IMR-90 (cell line): ENCODE results near the gene ALDH5A1. TPM values are rescaled to one million over a fixed set of nuclear protein-coding genes. Genes with fewer than 3 reads are reported as not detected.

Experiments
- ATAC-seq: fragments of 200-7000 bp; cut with Tn5 transposase; 2 replicates; pipeline ENCODE4 v1.9.1; 2020; ENCODE audit warnings: low read depth, mild to moderate bottlenecking, moderate library complexity
- BruUV-seq: library from RNA; stranded (reverse); fragments of 400-500 nt; replicated peaks from 2 replicates; lab custom pipeline; 2021; lab: Mats Ljungman, UMichigan
- CTCF ChIA-PET: fragments of 300-600 bp; formaldehyde crosslinking; extraction: SDS; loops from one replicate; lab custom pipeline; 2021; ENCODE audit warnings: antibody characterized with exemption; lab: Yijun Ruan, JAX
- POLR2A ChIA-PET: fragments of 300-600 bp; sonication (Branson Sonifier 250); formaldehyde crosslinking; loops from one replicate; lab custom pipeline; 2022; ENCODE audit warnings: antibody characterized with exemption; ENCODE audit not compliant: unreplicated experiment; lab: Charles Lee
- DNase-seq: peaks from one replicate; pipeline ENCODE4 v3.0.0; 2013
- H2AFZ ChIP-seq: replicated peaks from 2 replicates; pipeline ENCODE3; 2013; ENCODE audit warnings: low read length, mild to moderate bottlenecking; ENCODE audit not compliant: poor library complexity
- H2AK5ac ChIP-seq: 2 replicates; pipeline ENCODE4 v1.6.1; 2013; ENCODE audit warnings: low read depth, low read length, inconsistent platforms
- H2AK9ac ChIP-seq: replicated peaks from 2 replicates; pipeline ENCODE3; 2013; ENCODE audit warnings: mild to moderate bottlenecking, low read depth, low read length, moderate library complexity; ENCODE audit not compliant: poor library complexity
- H2BK120ac ChIP-seq: 2 replicates; pipeline ENCODE4 v1.6.1; 2013; ENCODE audit warnings: low read depth, low read length, inconsistent platforms
- H2BK15ac ChIP-seq: 3 replicates; pipeline ENCODE4 v1.6.1; 2013; ENCODE audit warnings: low read depth, low read length, inconsistent platforms
- H2BK20ac ChIP-seq: 2 replicates; pipeline ENCODE4 v1.6.1; 2013; ENCODE audit warnings: low read depth, mild to moderate bottlenecking, inconsistent platforms, low read length, moderate library complexity
- H2BK5ac ChIP-seq: 2 replicates; pipeline ENCODE4 v1.6.1; 2013; ENCODE audit warnings: mild to moderate bottlenecking, low read depth, low read length, inconsistent platforms; ENCODE audit not compliant: poor library complexity, severe bottlenecking
- H3K14ac ChIP-seq: replicated peaks from 2 replicates; pipeline ENCODE4 v1.6.1; 2013; ENCODE audit warnings: low read depth, low read length, inconsistent platforms
- H3K18ac ChIP-seq: 2 replicates; pipeline ENCODE4 v1.6.1; 2013; ENCODE audit warnings: low read depth, low read length, control low read depth
- H3K23ac ChIP-seq: 2 replicates; pipeline ENCODE4 v1.6.1; 2013; ENCODE audit warnings: low read depth, low read length, inconsistent platforms
- H3K27ac ChIP-seq: 2 replicates; pipeline ENCODE4 v1.5.1; 2013; ENCODE audit warnings: mild to moderate bottlenecking, control low read depth, low read length; ENCODE audit not compliant: insufficient read depth
- H3K27me3 ChIP-seq: 2 replicates; pipeline ENCODE4 v1.6.1; 2013; ENCODE audit warnings: low read length; ENCODE audit not compliant: control insufficient read depth, insufficient read depth
- H3K36me3 ChIP-seq: 2 replicates; pipeline ENCODE4 v1.6.1; 2013; ENCODE audit warnings: low read length, mixed read lengths; ENCODE audit not compliant: control insufficient read depth, insufficient read depth
- H3K4ac ChIP-seq: 2 replicates; pipeline ENCODE4 v1.6.1; 2013; ENCODE audit warnings: low read depth, low read length, inconsistent platforms
- H3K4me1 ChIP-seq: 2 replicates; pipeline ENCODE4 v1.6.1; 2013; ENCODE audit warnings: low read length, mixed read lengths; ENCODE audit not compliant: control insufficient read depth, insufficient read depth
- H3K4me2 ChIP-seq: 2 replicates; pipeline ENCODE4 v1.6.1; 2013; ENCODE audit warnings: low read depth, mild to moderate bottlenecking, control low read depth, low read length, moderate library complexity
- H3K4me3 ChIP-seq: 2 replicates; pipeline ENCODE4 v1.5.1; 2013; ENCODE audit warnings: low read depth, mild to moderate bottlenecking, control low read depth, low read length, moderate library complexity; ENCODE audit not compliant: insufficient read depth
- H3K56ac ChIP-seq: 2 replicates; pipeline ENCODE4 v1.6.1; 2013; ENCODE audit warnings: low read length, inconsistent platforms; ENCODE audit not compliant: insufficient read depth; ENCODE audit errors: extremely low read depth
- H3K79me1 ChIP-seq, 2 experiments: 2 replicates each; pipeline ENCODE4 v1.6.1; 2013; ENCODE audit warnings: low read length in 2 of 2, inconsistent platforms in 1 of 2, low read depth in 1 of 2
- H3K9ac ChIP-seq: 2 replicates; pipeline ENCODE4 v1.6.1; 2013; ENCODE audit warnings: low read depth, low read length, control low read depth
- H3K9me1 ChIP-seq: 2 replicates; pipeline ENCODE4 v1.6.1; 2013; ENCODE audit warnings: low read length, inconsistent platforms; ENCODE audit not compliant: insufficient read depth
- H3K9me3 ChIP-seq: 2 replicates; pipeline ENCODE4 v1.6.1; 2013; ENCODE audit warnings: low read length; ENCODE audit not compliant: control insufficient read depth, insufficient read depth
- H4K20me1 ChIP-seq: 2 replicates; pipeline ENCODE4 v1.6.1; 2013; ENCODE audit warnings: low read length, inconsistent platforms; ENCODE audit not compliant: insufficient read depth
- H4K5ac ChIP-seq: 2 replicates; pipeline ENCODE4 v1.6.1; 2013; ENCODE audit warnings: mild to moderate bottlenecking, low read depth, low read length, control low read depth
- H4K8ac ChIP-seq, 2 experiments: 2 replicates each; pipeline ENCODE4 v1.6.1; 2013; ENCODE audit warnings: low read depth in 2 of 2, low read length in 2 of 2, control low read depth in 1 of 2, inconsistent platforms in 1 of 2
- H4K91ac ChIP-seq: 2 replicates; pipeline ENCODE4 v1.6.1; 2013; ENCODE audit warnings: low read depth, low read length, inconsistent platforms; ENCODE audit not compliant: insufficient read depth
- CEBPB ChIP-seq: IDR thresholded peaks from 2 replicates; pipeline ENCODE4 v1.6.1; 2012; ENCODE audit warnings: low read depth, low read length, improper control_type of control experiment
- FOS ChIP-seq: fragments of 150-350 bp; IDR thresholded peaks from 2 replicates; pipeline ENCODE4 v1.6.1; 2016; ENCODE audit warnings: low read depth, low read length
- MAFK ChIP-seq: IDR thresholded peaks from 2 replicates; pipeline ENCODE4 v1.6.1; 2012; ENCODE audit warnings: low read depth, low read length, improper control_type of control experiment
- MXI1 ChIP-seq: IDR thresholded peaks from 2 replicates; pipeline ENCODE4 v1.6.1; 2012; ENCODE audit warnings: low read depth, mild to moderate bottlenecking, low read length, moderate library complexity, borderline replicate concordance
- RAD21 ChIP-seq: IDR thresholded peaks from 2 replicates; pipeline ENCODE4 v1.6.1; 2012; ENCODE audit warnings: low read length, improper control_type of control experiment
- RCOR1 ChIP-seq: IDR thresholded peaks from 2 replicates; pipeline ENCODE4 v1.6.1; 2012; ENCODE audit warnings: mild to moderate bottlenecking, low read length, improper control_type of control experiment; ENCODE audit not compliant: insufficient replicate concordance
- RFX5 ChIP-seq: IDR thresholded peaks from 2 replicates; pipeline ENCODE4 v1.8.0; 2012; ENCODE audit warnings: low read depth, mild to moderate bottlenecking, low read length, moderate library complexity
- WGBS, 2 experiments: methylation state at CpG; one replicate each; pipeline versions ENCODE4 v1.1.5 to v1.1.7; 2013; ENCODE audit warnings: missing lambda C conversion rate in 2 of 2; ENCODE audit not compliant: insufficient read length in 1 of 2; ENCODE audit errors: extremely low coverage in 2 of 2; 5-methylcytosine and 5-hydroxymethylcytosine counted together
- dilution Hi-C: fragments of 300-500 bp; cut with HindIII; formaldehyde crosslinking; loops from one replicate; pipeline ENCODE4 v1.14.3; 2018; ENCODE audit warnings: low sequenced_read_pairs; ENCODE audit not compliant: unreplicated experiment
- in situ Hi-C: fragments of 300-500 bp; cut with MboI; formaldehyde crosslinking; loops from 3 replicates; pipeline ENCODE4 v1.14.3; 2019; ENCODE audit warnings: low sequenced_read_pairs, inconsistent platforms, mixed read lengths
- intact Hi-C: fragments of 100-400 bp; cut with micrococcal nuclease; formaldehyde crosslinking; loops from 2 replicates; pipeline ENCODE4 v1.10.0; 2022
- polyA plus RNA-seq, 3 experiments: library from polyadenylated mRNA; depleted of rRNA; stranded (reverse); fragments of >200 nt; gene quantifications; 2 replicates each; pipeline ENCODE4 v1.2.3, GENCODE V29; 2012; ENCODE audit warnings: low replicate concordance in 1 of 3
- total RNA-seq: library from RNA; depleted of rRNA; stranded (reverse); fragments of >200 nt; gene quantifications from 2 replicates; pipeline ENCODE4 v1.2.3, GENCODE V29; 2012
- TF ChIP-seq, protein P1 (sequence below): fragments of 150-350 bp; IDR thresholded peaks from 2 replicates; pipeline ENCODE4 v1.6.1; 2016; ENCODE audit warnings: low read depth, mild to moderate bottlenecking, low read length, moderate library complexity, borderline replicate concordance
- TF ChIP-seq, protein P2 (sequence below): fragments of 150-350 bp; IDR thresholded peaks from 2 replicates; pipeline ENCODE4 v1.6.1; 2017; ENCODE audit warnings: mild to moderate bottlenecking, antibody characterized with exemption, low read length, low read depth
- TF ChIP-seq, protein P3 (sequence below): conservative IDR thresholded peaks from 2 replicates; pipeline ENCODE4 v1.5.1; 2012; ENCODE audit warnings: mild to moderate bottlenecking, low read depth, low read length, improper control_type of control experiment

Gene ALDH5A1
- total and polyA plus RNA-seq, 2 of the 4 experiments (the other 2 are of a cell fraction): 0.36 to 0.48 TPM

DNA sequence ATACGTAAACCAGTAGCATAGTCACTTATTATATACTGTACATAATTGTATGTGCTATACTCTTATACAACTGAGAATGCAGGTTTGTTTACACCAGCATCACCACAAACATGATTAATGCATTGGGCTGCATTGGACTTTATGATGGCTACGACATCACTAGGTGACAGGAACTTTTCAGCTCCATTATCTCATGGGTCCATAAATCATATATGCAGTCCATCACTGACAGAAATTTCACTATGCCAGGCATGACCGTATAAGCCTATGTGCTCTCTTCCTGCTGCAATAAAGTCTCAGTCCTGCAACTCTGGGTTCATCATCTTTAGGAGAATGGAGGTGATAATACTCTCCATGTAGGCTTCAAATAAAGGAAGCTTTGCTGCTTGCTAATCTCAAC, 45.4 kb downstream of the ALDH5A1 start:
- H2AFZ ChIP-seq: no peak overlapping the region
- no peak overlapping the region for H2BK15ac ChIP-seq
- no peak overlapping the region for H2AK9ac ChIP-seq
- intact Hi-C loops: no loop called here
- H2AK5ac ChIP-seq: no peak overlapping the region
- in situ Hi-C loops: no loop called here
- no peak overlapping the region for H3K4me2 ChIP-seq
- no peak overlapping the region for H4K91ac ChIP-seq
- H3K27me3 ChIP-seq: no peaks in the 10 kb centered on the region
- dilution Hi-C loops: no loop called here
- no peak for TF ChIP-seq MXI1
- TF ChIP-seq, protein P1, sequence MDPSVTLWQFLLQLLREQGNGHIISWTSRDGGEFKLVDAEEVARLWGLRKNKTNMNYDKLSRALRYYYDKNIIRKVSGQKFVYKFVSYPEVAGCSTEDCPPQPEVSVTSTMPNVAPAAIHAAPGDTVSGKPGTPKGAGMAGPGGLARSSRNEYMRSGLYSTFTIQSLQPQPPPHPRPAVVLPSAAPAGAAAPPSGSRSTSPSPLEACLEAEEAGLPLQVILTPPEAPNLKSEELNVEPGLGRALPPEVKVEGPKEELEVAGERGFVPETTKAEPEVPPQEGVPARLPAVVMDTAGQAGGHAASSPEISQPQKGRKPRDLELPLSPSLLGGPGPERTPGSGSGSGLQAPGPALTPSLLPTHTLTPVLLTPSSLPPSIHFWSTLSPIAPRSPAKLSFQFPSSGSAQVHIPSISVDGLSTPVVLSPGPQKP: no peak
- TF ChIP-seq RFX5: no peak
- TF ChIP-seq RCOR1: no peak
- no peak for TF ChIP-seq RAD21
- TF ChIP-seq FOS: no peak
- TF ChIP-seq, protein P2, sequence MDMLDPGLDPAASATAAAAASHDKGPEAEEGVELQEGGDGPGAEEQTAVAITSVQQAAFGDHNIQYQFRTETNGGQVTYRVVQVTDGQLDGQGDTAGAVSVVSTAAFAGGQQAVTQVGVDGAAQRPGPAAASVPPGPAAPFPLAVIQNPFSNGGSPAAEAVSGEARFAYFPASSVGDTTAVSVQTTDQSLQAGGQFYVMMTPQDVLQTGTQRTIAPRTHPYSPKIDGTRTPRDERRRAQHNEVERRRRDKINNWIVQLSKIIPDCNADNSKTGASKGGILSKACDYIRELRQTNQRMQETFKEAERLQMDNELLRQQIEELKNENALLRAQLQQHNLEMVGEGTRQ: no peak
- TF ChIP-seq, protein P3, sequence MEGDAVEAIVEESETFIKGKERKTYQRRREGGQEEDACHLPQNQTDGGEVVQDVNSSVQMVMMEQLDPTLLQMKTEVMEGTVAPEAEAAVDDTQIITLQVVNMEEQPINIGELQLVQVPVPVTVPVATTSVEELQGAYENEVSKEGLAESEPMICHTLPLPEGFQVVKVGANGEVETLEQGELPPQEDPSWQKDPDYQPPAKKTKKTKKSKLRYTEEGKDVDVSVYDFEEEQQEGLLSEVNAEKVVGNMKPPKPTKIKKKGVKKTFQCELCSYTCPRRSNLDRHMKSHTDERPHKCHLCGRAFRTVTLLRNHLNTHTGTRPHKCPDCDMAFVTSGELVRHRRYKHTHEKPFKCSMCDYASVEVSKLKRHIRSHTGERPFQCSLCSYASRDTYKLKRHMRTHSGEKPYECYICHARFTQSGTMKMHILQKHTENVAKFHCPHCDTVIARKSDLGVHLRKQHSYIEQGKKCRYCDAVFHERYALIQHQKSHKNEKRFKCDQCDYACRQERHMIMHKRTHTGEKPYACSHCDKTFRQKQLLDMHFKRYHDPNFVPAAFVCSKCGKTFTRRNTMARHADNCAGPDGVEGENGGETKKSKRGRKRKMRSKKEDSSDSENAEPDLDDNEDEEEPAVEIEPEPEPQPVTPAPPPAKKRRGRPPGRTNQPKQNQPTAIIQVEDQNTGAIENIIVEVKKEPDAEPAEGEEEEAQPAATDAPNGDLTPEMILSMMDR: no peak
- no peak for TF ChIP-seq CEBPB
- TF ChIP-seq MAFK: no peak
- BruUV-seq: no TSS peak
- no peak overlapping the region for H4K5ac ChIP-seq
- ChIA-PET CTCF (interaction anchor here (0.7 kb wide), 1 partner anchor 21 kb away, joined by 3 read pairs; no protein-coding TSS in a partner anchor), POLR2A (no interaction called here)
- no peaks in the 10 kb centered on the region for H3K4me1 ChIP-seq
- H3K9ac ChIP-seq: no peak overlapping the region
- H3K27ac ChIP-seq: no peak overlapping the region
- no peak overlapping the region for H3K4me3 ChIP-seq
- H3K56ac ChIP-seq: no peak overlapping the region
- no peaks in the 10 kb centered on the region for H3K9me3 ChIP-seq
- H3K18ac ChIP-seq: no peak overlapping the region
- no CpG with 5 or more reads among the region's 3 CpGs for WGBS, 2 experiments
- no peaks in the 10 kb centered on the region for H3K79me1 ChIP-seq
- ATAC-seq (no peak), DNase-seq (no peak)
- no peak overlapping the region for H3K14ac ChIP-seq
- no peaks in the 10 kb centered on the region for H3K9me1 ChIP-seq
- H4K20me1 ChIP-seq: no peaks in the 10 kb centered on the region
- no peak overlapping the region for H2BK20ac ChIP-seq
- no peak overlapping the region for H4K8ac ChIP-seq
- H3K4ac ChIP-seq: no peak overlapping the region
- no peak overlapping the region for H3K23ac ChIP-seq
- no peaks in the 10 kb centered on the region for H3K36me3 ChIP-seq
- no peak overlapping the region for H2BK120ac ChIP-seq
- no peak overlapping the region for H2BK5ac ChIP-seq
